Nephron (organoid): Measurements from ENCODE around the gene COL15A1.

Experiments used
- H3K27ac Mint-ChIP-seq, 3 experiments: 2 replicates each; pipeline ENCODE4 v1.8.0; 2020; ENCODE audit warnings: mixed read lengths in 3 of 3, mild to moderate bottlenecking in 2 of 3, moderate library complexity in 1 of 3
- H3K27me3 Mint-ChIP-seq: 2 replicates; pipeline ENCODE4 v1.8.0; 2021; ENCODE audit warnings: low read depth, mild to moderate bottlenecking, moderate library complexity, mixed read lengths
- H3K36me3 Mint-ChIP-seq: 2 replicates; pipeline ENCODE4 v1.8.0; 2020; ENCODE audit warnings: low read depth, mixed read lengths
- H3K4me1 Mint-ChIP-seq: 2 replicates; pipeline ENCODE4 v1.8.0; 2020; ENCODE audit warnings: mixed read lengths
- H3K4me3 Mint-ChIP-seq, 3 experiments: 2 replicates each; pipeline ENCODE4 v1.8.0; 2020; ENCODE audit warnings: mild to moderate bottlenecking in 3 of 3, mixed read lengths in 3 of 3, moderate library complexity in 2 of 3
- H3K9me3 Mint-ChIP-seq: 2 replicates; pipeline ENCODE4 v1.8.0; 2020; ENCODE audit warnings: mixed read lengths
- TF ChIP-seq, protein P1 (sequence below), 3 experiments: fragments of 200-600 bp; sonication (generic); IDR thresholded peaks; one replicate each; pipeline ENCODE4 v1.5.0; 2021; ENCODE audit warnings: antibody characterized with exemption in 3 of 3; ENCODE audit not compliant: unreplicated experiment in 3 of 3

COL15A1 gene

DNA sequence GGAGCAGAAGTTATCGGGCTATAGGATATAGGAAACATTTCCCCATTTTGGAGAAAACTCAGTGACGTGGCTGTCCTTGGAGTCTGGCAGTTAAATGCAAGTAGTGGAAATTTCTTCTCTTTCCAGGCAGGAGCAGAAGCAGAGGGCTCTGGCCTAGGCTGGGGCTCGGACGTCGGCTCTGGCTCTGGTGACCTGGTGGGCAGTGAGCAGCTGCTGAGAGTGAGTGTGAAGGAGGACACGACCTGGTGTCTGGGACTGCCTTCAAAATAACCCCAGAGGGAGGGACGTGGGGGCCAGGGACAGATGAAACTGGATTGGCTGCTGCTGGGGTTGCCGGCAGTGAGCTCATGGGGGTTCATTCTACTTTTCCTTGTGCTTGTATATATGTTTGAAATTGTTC, 79.5 kb downstream of the COL15A1 start:
- Mint-ChIP-seq H3K9me3 (peaks cover under 1% of the 10 kb centered on the region), H3K27ac (no peak overlapping the region), H3K36me3 (no peaks in the 10 kb centered on the region), H3K4me3 (no peak overlapping the region), H3K4me1 (peaks cover 18% of the 10 kb centered on the region), H3K27me3 (peaks cover 15% of the 10 kb centered on the region)
- TF ChIP-seq, protein P1, sequence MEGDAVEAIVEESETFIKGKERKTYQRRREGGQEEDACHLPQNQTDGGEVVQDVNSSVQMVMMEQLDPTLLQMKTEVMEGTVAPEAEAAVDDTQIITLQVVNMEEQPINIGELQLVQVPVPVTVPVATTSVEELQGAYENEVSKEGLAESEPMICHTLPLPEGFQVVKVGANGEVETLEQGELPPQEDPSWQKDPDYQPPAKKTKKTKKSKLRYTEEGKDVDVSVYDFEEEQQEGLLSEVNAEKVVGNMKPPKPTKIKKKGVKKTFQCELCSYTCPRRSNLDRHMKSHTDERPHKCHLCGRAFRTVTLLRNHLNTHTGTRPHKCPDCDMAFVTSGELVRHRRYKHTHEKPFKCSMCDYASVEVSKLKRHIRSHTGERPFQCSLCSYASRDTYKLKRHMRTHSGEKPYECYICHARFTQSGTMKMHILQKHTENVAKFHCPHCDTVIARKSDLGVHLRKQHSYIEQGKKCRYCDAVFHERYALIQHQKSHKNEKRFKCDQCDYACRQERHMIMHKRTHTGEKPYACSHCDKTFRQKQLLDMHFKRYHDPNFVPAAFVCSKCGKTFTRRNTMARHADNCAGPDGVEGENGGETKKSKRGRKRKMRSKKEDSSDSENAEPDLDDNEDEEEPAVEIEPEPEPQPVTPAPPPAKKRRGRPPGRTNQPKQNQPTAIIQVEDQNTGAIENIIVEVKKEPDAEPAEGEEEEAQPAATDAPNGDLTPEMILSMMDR (IDR thresholded peaks at IDR 0.05; ENCODE audit: unreplicated experiment in 3 of 3): no peak

- Mint-ChIP-seq H3K9me3 (no peaks in the 10 kb centered on the region), H3K27me3 (peaks cover 15% of the 10 kb centered on the region), H3K27ac (no peak overlapping the region), H3K36me3 (no peaks in the 10 kb centered on the region), H3K4me3 (no peak overlapping the region), H3K4me1 (peaks cover 18% of the 10 kb centered on the region)
- TF ChIP-seq, protein P1 (IDR thresholded peaks at IDR 0.05; ENCODE audit: unreplicated experiment in 3 of 3): no peak
Measured at GRCh38 chr9:99023831-99024230, 80.1 kb downstream of the COL15A1 start.

DNA sequence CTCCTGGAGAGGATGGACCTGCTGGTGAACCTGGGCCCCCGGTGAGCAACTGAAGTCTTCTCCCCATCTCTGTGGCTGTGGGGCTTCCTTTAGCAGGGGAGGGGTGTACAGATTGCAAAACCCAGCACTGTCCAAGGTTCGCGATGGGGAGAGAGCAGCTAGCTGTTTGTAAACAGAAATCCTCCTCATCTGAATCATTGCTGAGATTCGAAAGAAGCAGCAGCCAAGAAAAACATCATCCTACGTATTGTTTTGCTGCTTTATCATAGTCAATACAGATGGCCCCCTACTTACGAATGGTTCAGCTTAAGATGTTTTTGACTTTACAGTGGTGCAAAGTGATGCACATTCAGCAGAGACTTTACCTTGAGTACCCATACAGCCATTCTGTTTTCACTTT, 81.3 kb downstream of the COL15A1 start:
- Mint-ChIP-seq H3K4me3 (no peak overlapping the region), H3K4me1 (peaks cover 18% of the 10 kb centered on the region), H3K27me3 (peaks cover 15% of the 10 kb centered on the region), H3K36me3 (no peaks in the 10 kb centered on the region), H3K27ac (no peak overlapping the region), H3K9me3 (no peaks in the 10 kb centered on the region)
- TF ChIP-seq, protein P1 (IDR thresholded peaks at IDR 0.05; ENCODE audit: unreplicated experiment in 3 of 3): no peak

DNA sequence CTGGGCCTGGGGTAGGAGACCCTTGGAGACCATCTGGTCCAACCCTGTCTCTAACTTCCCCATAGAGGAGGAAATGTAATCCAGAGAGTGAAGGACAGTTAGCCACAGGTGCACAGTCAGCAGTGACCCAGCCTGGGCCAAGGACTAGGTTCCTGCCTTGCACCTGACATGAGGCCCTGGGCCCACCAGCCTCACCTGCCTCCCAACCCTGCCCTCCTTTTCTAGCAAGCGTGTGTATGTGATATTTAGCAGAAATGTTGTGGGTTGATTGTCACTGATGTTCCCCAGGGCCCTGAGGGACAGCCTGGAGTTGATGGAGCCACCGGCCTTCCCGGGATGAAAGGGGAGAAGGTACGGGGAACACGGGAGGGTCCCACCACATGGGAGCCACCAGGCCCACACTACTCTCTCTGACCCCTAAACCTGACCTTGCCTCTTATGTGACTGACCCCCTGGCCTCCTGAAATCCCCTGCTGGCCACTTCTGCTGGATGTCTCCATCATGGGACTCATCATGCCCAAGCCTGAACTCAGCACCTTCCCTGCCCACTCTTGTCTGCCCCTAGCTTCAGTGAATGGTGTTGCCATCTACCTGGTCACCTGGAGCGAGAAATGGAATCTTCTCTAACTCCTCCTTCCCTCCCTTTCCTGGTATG, 82.0 kb downstream of the COL15A1 start:
- TF ChIP-seq, protein P1 (IDR thresholded peaks at IDR 0.05; ENCODE audit: unreplicated experiment in 3 of 3): no peak
- H3K27ac Mint-ChIP-seq: no peak overlapping the region

DNA sequence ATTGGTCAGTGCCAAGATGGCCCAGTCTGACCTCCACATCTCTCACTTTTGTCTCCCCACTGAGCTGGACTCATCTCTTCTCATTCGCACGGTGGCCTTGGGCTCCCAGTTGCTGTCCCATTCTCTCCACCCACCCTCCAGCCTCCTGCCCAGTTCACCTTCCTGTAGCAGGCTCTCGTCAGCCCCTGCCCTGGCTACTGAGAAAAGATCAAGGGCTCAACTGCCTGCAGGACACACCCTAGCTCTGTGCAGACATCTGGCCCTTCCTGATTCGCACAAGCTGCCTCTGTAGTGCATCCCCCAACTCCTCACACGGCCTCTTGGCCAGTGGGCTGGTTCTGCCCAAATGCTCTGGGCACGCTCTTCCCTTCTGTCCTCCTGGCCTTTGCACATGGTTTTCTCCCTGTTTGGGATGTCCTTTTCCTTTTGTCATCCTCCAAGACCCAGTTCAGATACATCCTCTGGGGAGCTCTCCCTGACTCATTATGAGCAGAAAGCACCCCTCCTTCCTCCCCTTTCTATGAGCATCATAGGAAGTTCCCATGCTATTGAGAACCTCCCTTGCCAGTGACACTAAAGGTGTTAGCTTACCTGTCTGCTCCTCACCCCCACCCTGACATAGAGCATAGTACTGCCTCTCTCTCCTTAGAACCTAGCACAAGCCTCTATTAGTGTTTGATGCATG, 82.7 kb downstream of the COL15A1 start:
- Mint-ChIP-seq H3K27me3 (peaks cover 15% of the 10 kb centered on the region), H3K27ac (no peak overlapping the region), H3K4me1 (peaks cover 18% of the 10 kb centered on the region), H3K36me3 (no peaks in the 10 kb centered on the region), H3K9me3 (no peaks in the 10 kb centered on the region), H3K4me3 (no peak overlapping the region)
- TF ChIP-seq, protein P1 (IDR thresholded peaks at IDR 0.05; ENCODE audit: unreplicated experiment in 3 of 3): no peak

More for the DNA sequence above, 82.0 kb downstream of the COL15A1 start:
- Mint-ChIP-seq H3K36me3 (no peaks in the 10 kb centered on the region), H3K27me3 (peaks cover 15% of the 10 kb centered on the region), H3K4me1 (peaks cover 18% of the 10 kb centered on the region), H3K4me3 (no peak overlapping the region), H3K9me3 (no peaks in the 10 kb centered on the region)

DNA sequence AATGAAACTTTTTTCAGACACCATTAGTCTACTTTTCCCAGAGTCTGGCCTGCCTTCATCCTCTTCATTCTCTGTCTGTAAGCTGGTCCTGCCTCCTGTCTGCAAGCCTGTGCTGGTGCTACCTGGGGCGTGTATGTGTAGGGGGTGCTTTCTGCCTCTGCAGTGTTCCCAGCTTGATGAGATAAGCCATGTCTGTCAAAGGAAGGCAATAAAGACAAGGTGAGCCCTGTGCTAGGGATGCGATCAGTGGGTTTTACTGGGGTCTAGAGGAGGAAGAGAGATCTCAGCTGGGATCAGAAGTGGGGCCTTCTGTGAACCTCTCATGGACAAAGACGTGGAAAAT, 83.2 kb downstream of the COL15A1 start:
- H3K36me3 Mint-ChIP-seq: no peaks in the 10 kb centered on the region
- TF ChIP-seq, protein P1 (IDR thresholded peaks at IDR 0.05; ENCODE audit: unreplicated experiment in 3 of 3): no peak
- H3K27me3 Mint-ChIP-seq: peaks cover 15% of the 10 kb centered on the region
- no peak overlapping the region for H3K4me3 Mint-ChIP-seq
- no peak overlapping the region for H3K27ac Mint-ChIP-seq
- H3K9me3 Mint-ChIP-seq: no peaks in the 10 kb centered on the region
- peaks cover 18% of the 10 kb centered on the region for H3K4me1 Mint-ChIP-seq
